Measurements from ENCODE around the gene ABCG4. TPM values are rescaled to one million over a fixed set of nuclear protein-coding genes. Genes with fewer than 3 reads are reported as not detected.

ABCG4 gene
- total RNA-seq, 1 experiment from 2014 or later = 0.39 TPM

DNA sequence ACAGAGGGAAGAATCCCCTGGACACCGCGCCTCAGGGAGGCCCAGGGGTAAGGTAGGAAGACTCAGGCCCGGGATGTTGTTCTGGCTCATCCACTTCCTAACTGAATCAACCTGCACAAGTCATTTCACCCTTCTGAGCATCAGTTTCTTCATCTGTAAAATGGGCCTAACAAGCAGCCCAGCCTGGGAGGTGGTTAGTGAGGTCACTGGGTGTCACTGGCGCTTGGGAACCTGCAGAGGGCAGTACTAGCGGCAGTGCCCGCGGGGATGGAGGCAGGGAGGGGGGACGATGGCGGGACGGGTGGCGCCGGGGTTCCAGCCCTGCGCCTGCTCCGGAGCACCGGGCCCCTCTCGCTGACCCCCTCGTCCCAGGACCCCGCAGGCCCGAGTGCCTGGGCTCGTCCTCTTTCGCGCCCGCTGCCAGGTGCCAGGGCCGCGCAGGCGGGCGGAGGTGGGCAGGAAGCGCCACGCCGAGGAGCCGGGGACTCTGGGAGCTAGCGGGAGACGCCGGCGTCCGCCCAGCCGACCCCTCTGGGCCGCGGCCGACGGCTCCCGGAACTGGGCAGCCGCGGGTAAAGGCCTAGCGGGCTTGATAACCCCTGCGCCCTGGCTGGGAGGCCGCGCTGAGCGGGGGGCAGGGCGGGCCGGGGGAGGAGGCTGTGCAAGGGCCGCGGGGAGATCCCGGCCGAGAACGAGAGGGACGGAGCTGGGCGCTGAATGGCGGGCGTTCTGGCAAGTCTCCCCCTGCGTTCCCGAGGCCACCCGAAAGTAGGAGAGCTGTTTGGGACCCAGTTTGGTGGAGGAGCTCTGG lies 19.8 kb downstream of the ABCG4 start, which contains the start of gene NLRX1:
TSS of gene NLRX1 (plus strand) at position 255 of the 811 bp plus-strand sequence. CDS start 2,679 bp downstream, outside the sequence.
- POLR2A ChIA-PET = interaction anchor here (0.5 to 0.6 kb wide), 3 partner anchors 25 to 60 kb away, joined by 3 to 13 read pairs (median 3); no protein-coding TSS in a partner anchor
- ATAC-seq = peak; percentile 94
- H3K4me3 ChIP-seq (ENCODE audit: low read depth in 2 of 2, low read length in 2 of 2) = peak within 1 kb of the TSS; percentile 58 to 88
- H3K27me3 ChIP-seq (ENCODE audit: control insufficient read depth, insufficient read depth, low read length) = no peaks in the 10 kb centered on the region
- DNase-seq (ENCODE audit: low read depth, low spot score) = peak; percentile 61
- no peaks in the 10 kb centered on the region for H3K36me3 ChIP-seq (ENCODE audit: control insufficient read depth, insufficient read depth, low read length)
- intact Hi-C loops (cut with micrococcal nuclease; ENCODE audit: unreplicated experiment) = no loop called here
- in situ Hi-C loops (cut with HindIII; ENCODE audit: low pct_unique_long_range_greater_than_20kb, low sequenced_read_pairs) = no loop called here
- peak within 1 kb of the TSS; percentile 80 for H3K27ac ChIP-seq (ENCODE audit: low read length)
- peaks cover 14% of the 10 kb centered on the region for H3K4me1 ChIP-seq (ENCODE audit: control insufficient read depth, insufficient read depth, low read length)
- CTCF ChIA-PET = interaction anchor here (0.6 kb wide), 1 partner anchor 139 kb away, joined by 5 read pairs; no protein-coding TSS in a partner anchor
- TF ChIP-seq, protein P1, sequence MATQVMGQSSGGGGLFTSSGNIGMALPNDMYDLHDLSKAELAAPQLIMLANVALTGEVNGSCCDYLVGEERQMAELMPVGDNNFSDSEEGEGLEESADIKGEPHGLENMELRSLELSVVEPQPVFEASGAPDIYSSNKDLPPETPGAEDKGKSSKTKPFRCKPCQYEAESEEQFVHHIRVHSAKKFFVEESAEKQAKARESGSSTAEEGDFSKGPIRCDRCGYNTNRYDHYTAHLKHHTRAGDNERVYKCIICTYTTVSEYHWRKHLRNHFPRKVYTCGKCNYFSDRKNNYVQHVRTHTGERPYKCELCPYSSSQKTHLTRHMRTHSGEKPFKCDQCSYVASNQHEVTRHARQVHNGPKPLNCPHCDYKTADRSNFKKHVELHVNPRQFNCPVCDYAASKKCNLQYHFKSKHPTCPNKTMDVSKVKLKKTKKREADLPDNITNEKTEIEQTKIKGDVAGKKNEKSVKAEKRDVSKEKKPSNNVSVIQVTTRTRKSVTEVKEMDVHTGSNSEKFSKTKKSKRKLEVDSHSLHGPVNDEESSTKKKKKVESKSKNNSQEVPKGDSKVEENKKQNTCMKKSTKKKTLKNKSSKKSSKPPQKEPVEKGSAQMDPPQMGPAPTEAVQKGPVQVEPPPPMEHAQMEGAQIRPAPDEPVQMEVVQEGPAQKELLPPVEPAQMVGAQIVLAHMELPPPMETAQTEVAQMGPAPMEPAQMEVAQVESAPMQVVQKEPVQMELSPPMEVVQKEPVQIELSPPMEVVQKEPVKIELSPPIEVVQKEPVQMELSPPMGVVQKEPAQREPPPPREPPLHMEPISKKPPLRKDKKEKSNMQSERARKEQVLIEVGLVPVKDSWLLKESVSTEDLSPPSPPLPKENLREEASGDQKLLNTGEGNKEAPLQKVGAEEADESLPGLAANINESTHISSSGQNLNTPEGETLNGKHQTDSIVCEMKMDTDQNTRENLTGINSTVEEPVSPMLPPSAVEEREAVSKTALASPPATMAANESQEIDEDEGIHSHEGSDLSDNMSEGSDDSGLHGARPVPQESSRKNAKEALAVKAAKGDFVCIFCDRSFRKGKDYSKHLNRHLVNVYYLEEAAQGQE (IDR thresholded peaks at IDR 0.05; ENCODE audit: insufficient read depth in 1 of 2, low read depth in 2 of 2, low read length in 1 of 2) = no peak
- peak; percentile 98 for TF ChIP-seq CTCF (IDR thresholded peaks at IDR 0.05)
- TF ChIP-seq POLR2AphosphoS5 (IDR thresholded peaks at IDR 0.05; ENCODE audit: low read depth, low read length) = peak; percentile 82
- H3K9me3 ChIP-seq (ENCODE audit: control insufficient read depth, insufficient read depth, low read depth, low read length) = no peaks in the 10 kb centered on the region
- no TSS peak for BruUV-seq (replicated peaks)

DNA sequence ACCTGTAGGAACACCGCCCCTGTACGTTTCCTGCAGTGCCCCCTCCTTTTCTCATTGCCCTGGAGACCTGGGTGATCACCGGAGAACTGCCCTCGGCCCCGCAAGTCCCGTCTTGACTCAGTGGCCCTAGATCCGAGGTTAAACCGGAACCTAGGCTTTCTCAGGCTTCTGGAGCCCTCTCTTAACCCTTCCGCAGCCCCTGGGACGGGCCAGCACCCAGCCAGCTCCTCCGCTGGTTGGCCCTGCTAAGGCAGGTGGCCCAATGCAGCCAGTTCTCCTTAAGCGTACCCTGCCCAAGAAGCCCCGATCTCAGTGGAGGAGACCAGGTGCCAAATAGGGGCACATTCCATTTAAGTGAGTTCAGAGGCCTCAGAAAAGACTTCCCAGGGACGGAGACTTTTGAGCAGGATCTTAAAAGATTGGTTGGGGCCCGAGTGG lies 20.4 kb downstream of the ABCG4 start:
- ChIA-PET POLR2A (interaction anchor here (0.5 to 0.6 kb wide), 2 partner anchors 26 to 40 kb away, joined by 3 to 13 read pairs; no protein-coding TSS in a partner anchor), CTCF (interaction anchor here (0.6 kb wide), 1 partner anchor 138 kb away, joined by 5 read pairs; no protein-coding TSS in a partner anchor)
- peak overlapping the region; percentile 80 for H3K27ac ChIP-seq (ENCODE audit: low read length)
- DNase-seq (ENCODE audit: low read depth, low spot score) = no peak
- no peak for TF ChIP-seq TCF7L2 (IDR thresholded peaks at IDR 0.05; ENCODE audit: low read depth, low read length)
- no peak for TF ChIP-seq CTCF (IDR thresholded peaks at IDR 0.05)
- no peak for TF ChIP-seq POLR2AphosphoS5 (IDR thresholded peaks at IDR 0.05; ENCODE audit: low read depth, low read length)
- TF ChIP-seq SIN3A (IDR thresholded peaks at IDR 0.05; ENCODE audit: borderline replicate concordance, insufficient read depth, low read depth, low read length) = no peak
- TF ChIP-seq, protein P1 (IDR thresholded peaks at IDR 0.05; ENCODE audit: insufficient read depth in 1 of 2, low read depth in 2 of 2, low read length in 1 of 2) = no peak
- in situ Hi-C loops (cut with HindIII; ENCODE audit: low pct_unique_long_range_greater_than_20kb, low sequenced_read_pairs) (no loop called here), intact Hi-C loops (cut with micrococcal nuclease; ENCODE audit: unreplicated experiment) (no loop called here)
- peak; percentile 64 for ATAC-seq
- peaks cover 14% of the 10 kb centered on the region for H3K4me1 ChIP-seq (ENCODE audit: control insufficient read depth, insufficient read depth, low read length)
- BruUV-seq (replicated peaks) = no TSS peak
- no peaks in the 10 kb centered on the region for H3K27me3 ChIP-seq (ENCODE audit: control insufficient read depth, insufficient read depth, low read length)
- no peaks in the 10 kb centered on the region for H3K36me3 ChIP-seq (ENCODE audit: control insufficient read depth, insufficient read depth, low read length)
- H3K9me3 ChIP-seq (ENCODE audit: control insufficient read depth, insufficient read depth, low read depth, low read length) = no peaks in the 10 kb centered on the region
- H3K4me3 ChIP-seq (ENCODE audit: low read depth in 2 of 2, low read length in 2 of 2) = peak overlapping the region; percentile 58 to 88

Data from Panc1 (cell line).